ENCODE results near the gene PATE2.

Gene PATE2

GRCh38 chr11:125778728-125779127, at the start of gene PATE2:
Gene PATE2, minus strand, starts transcription at chr11:125778828. Its CDS starts 55 bp downstream, at chr11:125778773.
- no peaks in the 10 kb centered on the region for H3K27me3 ChIP-seq (ENCODE audit: control insufficient read depth in 1 of 2, insufficient read depth in 2 of 2, low read length in 2 of 2)
- H3K4me1 ChIP-seq (ENCODE audit: control insufficient read depth in 1 of 2, insufficient read depth in 2 of 2, low read length in 2 of 2) = no peaks in the 10 kb centered on the region
- H3K27ac ChIP-seq (ENCODE audit: low read depth, low read length) = no peak within 1 kb of the TSS
- no peak within 1 kb of the TSS for H3K9ac ChIP-seq (ENCODE audit: low read depth in 1 of 2, low read length in 2 of 2)
- H3K36me3 ChIP-seq (ENCODE audit: control insufficient read depth in 1 of 2, insufficient read depth in 2 of 2, low read length in 2 of 2) = no peaks in the 10 kb centered on the region
- no peaks in the 10 kb centered on the region for H3K9me3 ChIP-seq (ENCODE audit: control insufficient read depth in 1 of 2, low read length in 2 of 2)
- no peak within 1 kb of the TSS for H3K4me3 ChIP-seq (ENCODE audit: low read depth in 1 of 2, low read length in 2 of 2)

GRCh38 chr11:125807909-125808308, 29.3 kb upstream of the PATE2 start:
- Histone ChIP-seq H3K36me3 (ENCODE audit: control insufficient read depth in 1 of 2, insufficient read depth in 2 of 2, low read length in 2 of 2) (no peaks in the 10 kb centered on the region), H3K9ac (ENCODE audit: low read depth in 1 of 2, low read length in 2 of 2) (no peak overlapping the region), H3K4me3 (ENCODE audit: low read depth in 1 of 2, low read length in 2 of 2) (no peak overlapping the region), H3K4me1 (ENCODE audit: control insufficient read depth in 1 of 2, insufficient read depth in 2 of 2, low read length in 2 of 2) (no peaks in the 10 kb centered on the region), H3K9me3 (ENCODE audit: control insufficient read depth in 1 of 2, low read length in 2 of 2) (peaks cover 5 to 7% of the 10 kb centered on the region in 2 donors), H3K27ac (ENCODE audit: low read depth, low read length) (no peak overlapping the region), H3K27me3 (ENCODE audit: control insufficient read depth in 1 of 2, insufficient read depth in 2 of 2, low read length in 2 of 2) (no peaks in the 10 kb centered on the region)

- Histone ChIP-seq H3K9ac (ENCODE audit: low read depth in 1 of 2, low read length in 2 of 2) (no peak overlapping the region), H3K4me3 (ENCODE audit: low read depth in 1 of 2, low read length in 2 of 2) (no peak overlapping the region), H3K27ac (ENCODE audit: low read depth, low read length) (no peak overlapping the region), H3K36me3 (ENCODE audit: control insufficient read depth in 1 of 2, insufficient read depth in 2 of 2, low read length in 2 of 2) (no peaks in the 10 kb centered on the region), H3K27me3 (ENCODE audit: control insufficient read depth in 1 of 2, insufficient read depth in 2 of 2, low read length in 2 of 2) (no peaks in the 10 kb centered on the region), H3K9me3 (ENCODE audit: control insufficient read depth in 1 of 2, low read length in 2 of 2) (peaks cover 12 to 14% of the 10 kb centered on the region in 2 donors), H3K4me1 (ENCODE audit: control insufficient read depth in 1 of 2, insufficient read depth in 2 of 2, low read length in 2 of 2) (no peaks in the 10 kb centered on the region)
These were observed 23.8 kb upstream of the PATE2 start for GRCh38 chr11:125802387-125802786.

- Histone ChIP-seq H3K9me3 (ENCODE audit: control insufficient read depth in 1 of 2, low read length in 2 of 2) (peaks cover 12 to 14% of the 10 kb centered on the region in 2 donors), H3K27me3 (ENCODE audit: control insufficient read depth in 1 of 2, insufficient read depth in 2 of 2, low read length in 2 of 2) (no peaks in the 10 kb centered on the region), H3K4me1 (ENCODE audit: control insufficient read depth in 1 of 2, insufficient read depth in 2 of 2, low read length in 2 of 2) (no peaks in the 10 kb centered on the region), H3K4me3 (ENCODE audit: low read depth in 1 of 2, low read length in 2 of 2) (no peak overlapping the region), H3K27ac (ENCODE audit: low read depth, low read length) (no peak overlapping the region), H3K36me3 (ENCODE audit: control insufficient read depth in 1 of 2, insufficient read depth in 2 of 2, low read length in 2 of 2) (no peaks in the 10 kb centered on the region), H3K9ac (ENCODE audit: low read depth in 1 of 2, low read length in 2 of 2) (no peak overlapping the region)
These were observed 21.2 kb upstream of the PATE2 start for GRCh38 chr11:125799808-125800207.

- Histone ChIP-seq H3K27me3 (ENCODE audit: control insufficient read depth in 1 of 2, insufficient read depth in 2 of 2, low read length in 2 of 2) (no peaks in the 10 kb centered on the region), H3K27ac (ENCODE audit: low read depth, low read length) (no peak overlapping the region), H3K36me3 (ENCODE audit: control insufficient read depth in 1 of 2, insufficient read depth in 2 of 2, low read length in 2 of 2) (no peaks in the 10 kb centered on the region), H3K4me1 (ENCODE audit: control insufficient read depth in 1 of 2, insufficient read depth in 2 of 2, low read length in 2 of 2) (no peaks in the 10 kb centered on the region), H3K9ac (ENCODE audit: low read depth in 1 of 2, low read length in 2 of 2) (no peak overlapping the region), H3K9me3 (ENCODE audit: control insufficient read depth in 1 of 2, low read length in 2 of 2) (peaks cover 5% of the 10 kb centered on the region in 2 donors), H3K4me3 (ENCODE audit: low read depth in 1 of 2, low read length in 2 of 2) (no peak overlapping the region)
These were observed 19.0 kb upstream of the PATE2 start for GRCh38 chr11:125797641-125798040.

GRCh38 chr11:125790825-125791224, 12.2 kb upstream of the PATE2 start:
- Histone ChIP-seq H3K27me3 (ENCODE audit: control insufficient read depth in 1 of 2, insufficient read depth in 2 of 2, low read length in 2 of 2) (no peaks in the 10 kb centered on the region), H3K9ac (ENCODE audit: low read depth in 1 of 2, low read length in 2 of 2) (no peak overlapping the region), H3K36me3 (ENCODE audit: control insufficient read depth in 1 of 2, insufficient read depth in 2 of 2, low read length in 2 of 2) (no peaks in the 10 kb centered on the region), H3K27ac (ENCODE audit: low read depth, low read length) (no peak overlapping the region), H3K4me3 (ENCODE audit: low read depth in 1 of 2, low read length in 2 of 2) (no peak overlapping the region), H3K9me3 (ENCODE audit: control insufficient read depth in 1 of 2, low read length in 2 of 2) (no peaks in the 10 kb centered on the region), H3K4me1 (ENCODE audit: control insufficient read depth in 1 of 2, insufficient read depth in 2 of 2, low read length in 2 of 2) (no peaks in the 10 kb centered on the region)

- H3K27ac ChIP-seq (ENCODE audit: low read depth, low read length) = no peak within 1 kb of the TSS
- no peaks in the 10 kb centered on the region for H3K27me3 ChIP-seq (ENCODE audit: control insufficient read depth in 1 of 2, insufficient read depth in 2 of 2, low read length in 2 of 2)
- H3K4me1 ChIP-seq (ENCODE audit: control insufficient read depth in 1 of 2, insufficient read depth in 2 of 2, low read length in 2 of 2) = no peaks in the 10 kb centered on the region
- H3K36me3 ChIP-seq (ENCODE audit: control insufficient read depth in 1 of 2, insufficient read depth in 2 of 2, low read length in 2 of 2) = no peaks in the 10 kb centered on the region
- H3K4me3 ChIP-seq (ENCODE audit: low read depth in 1 of 2, low read length in 2 of 2) = no peak within 1 kb of the TSS
- H3K9ac ChIP-seq (ENCODE audit: low read depth in 1 of 2, low read length in 2 of 2) = no peak within 1 kb of the TSS
- no peaks in the 10 kb centered on the region for H3K9me3 ChIP-seq (ENCODE audit: control insufficient read depth in 1 of 2, low read length in 2 of 2)
These were observed 9.2 kb upstream of the PATE2 start, which contains the start of gene PATE3 for GRCh38 chr11:125787827-125788226. Gene PATE3, plus strand, starts transcription at chr11:125788127. Its CDS starts 25 bp downstream, at chr11:125788152.

- Histone ChIP-seq H3K27ac (ENCODE audit: low read depth, low read length) (no peak overlapping the region), H3K36me3 (ENCODE audit: control insufficient read depth in 1 of 2, insufficient read depth in 2 of 2, low read length in 2 of 2) (no peaks in the 10 kb centered on the region), H3K4me1 (ENCODE audit: control insufficient read depth in 1 of 2, insufficient read depth in 2 of 2, low read length in 2 of 2) (no peaks in the 10 kb centered on the region), H3K4me3 (ENCODE audit: low read depth in 1 of 2, low read length in 2 of 2) (no peak overlapping the region), H3K27me3 (ENCODE audit: control insufficient read depth in 1 of 2, insufficient read depth in 2 of 2, low read length in 2 of 2) (no peaks in the 10 kb centered on the region), H3K9me3 (ENCODE audit: control insufficient read depth in 1 of 2, low read length in 2 of 2) (no peaks in the 10 kb centered on the region), H3K9ac (ENCODE audit: low read depth in 1 of 2, low read length in 2 of 2) (no peak overlapping the region)
These were observed 6.0 kb upstream of the PATE2 start for GRCh38 chr11:125784678-125785077.

- Histone ChIP-seq H3K27ac (ENCODE audit: low read depth, low read length) (no peak overlapping the region), H3K9ac (ENCODE audit: low read depth in 1 of 2, low read length in 2 of 2) (no peak overlapping the region), H3K4me1 (ENCODE audit: control insufficient read depth in 1 of 2, insufficient read depth in 2 of 2, low read length in 2 of 2) (no peaks in the 10 kb centered on the region), H3K9me3 (ENCODE audit: control insufficient read depth in 1 of 2, low read length in 2 of 2) (no peaks in the 10 kb centered on the region), H3K36me3 (ENCODE audit: control insufficient read depth in 1 of 2, insufficient read depth in 2 of 2, low read length in 2 of 2) (no peaks in the 10 kb centered on the region), H3K27me3 (ENCODE audit: control insufficient read depth in 1 of 2, insufficient read depth in 2 of 2, low read length in 2 of 2) (no peaks in the 10 kb centered on the region), H3K4me3 (ENCODE audit: low read depth in 1 of 2, low read length in 2 of 2) (no peak overlapping the region)
These were observed 1.3 kb downstream of the PATE2 start for GRCh38 chr11:125777309-125777708.

GRCh38 chr11:125773516-125773915, 5.1 kb downstream of the PATE2 start:
- H3K4me1 ChIP-seq (ENCODE audit: control insufficient read depth in 1 of 2, insufficient read depth in 2 of 2, low read length in 2 of 2) = no peaks in the 10 kb centered on the region
- H3K4me3 ChIP-seq (ENCODE audit: low read depth in 1 of 2, low read length in 2 of 2) = no peak overlapping the region
- H3K27ac ChIP-seq (ENCODE audit: low read depth, low read length) = no peak overlapping the region
- no peaks in the 10 kb centered on the region for H3K36me3 ChIP-seq (ENCODE audit: control insufficient read depth in 1 of 2, insufficient read depth in 2 of 2, low read length in 2 of 2)
- H3K9me3 ChIP-seq (ENCODE audit: control insufficient read depth in 1 of 2, low read length in 2 of 2) = no peaks in the 10 kb centered on the region
- H3K9ac ChIP-seq (ENCODE audit: low read depth in 1 of 2, low read length in 2 of 2) = no peak overlapping the region
- no peaks in the 10 kb centered on the region for H3K27me3 ChIP-seq (ENCODE audit: control insufficient read depth in 1 of 2, insufficient read depth in 2 of 2, low read length in 2 of 2)
